GM12875 (cell line): ENCODE measurements around the gene THSD4.

ENCODE experiments used
- H3K4me3 ChIP-seq: one replicate; pipeline ENCODE4 v1.5.1; 2011; ENCODE audit warnings: low read depth, low read length, control low read depth
- CTCF ChIP-seq: IDR thresholded peaks from 2 replicates; pipeline ENCODE4 v1.5.1; 2011; ENCODE audit warnings: low read depth, mild to moderate bottlenecking, control low read depth, inconsistent platforms, low read length, moderate library complexity, borderline replicate concordance; ENCODE audit not compliant: insufficient read depth

The THSD4 gene

GRCh38 chr15:71685420-71685993, 570.2 kb downstream of the THSD4 start:
- no peak overlapping the region for H3K4me3 ChIP-seq
- TF ChIP-seq CTCF = no peak

DNA sequence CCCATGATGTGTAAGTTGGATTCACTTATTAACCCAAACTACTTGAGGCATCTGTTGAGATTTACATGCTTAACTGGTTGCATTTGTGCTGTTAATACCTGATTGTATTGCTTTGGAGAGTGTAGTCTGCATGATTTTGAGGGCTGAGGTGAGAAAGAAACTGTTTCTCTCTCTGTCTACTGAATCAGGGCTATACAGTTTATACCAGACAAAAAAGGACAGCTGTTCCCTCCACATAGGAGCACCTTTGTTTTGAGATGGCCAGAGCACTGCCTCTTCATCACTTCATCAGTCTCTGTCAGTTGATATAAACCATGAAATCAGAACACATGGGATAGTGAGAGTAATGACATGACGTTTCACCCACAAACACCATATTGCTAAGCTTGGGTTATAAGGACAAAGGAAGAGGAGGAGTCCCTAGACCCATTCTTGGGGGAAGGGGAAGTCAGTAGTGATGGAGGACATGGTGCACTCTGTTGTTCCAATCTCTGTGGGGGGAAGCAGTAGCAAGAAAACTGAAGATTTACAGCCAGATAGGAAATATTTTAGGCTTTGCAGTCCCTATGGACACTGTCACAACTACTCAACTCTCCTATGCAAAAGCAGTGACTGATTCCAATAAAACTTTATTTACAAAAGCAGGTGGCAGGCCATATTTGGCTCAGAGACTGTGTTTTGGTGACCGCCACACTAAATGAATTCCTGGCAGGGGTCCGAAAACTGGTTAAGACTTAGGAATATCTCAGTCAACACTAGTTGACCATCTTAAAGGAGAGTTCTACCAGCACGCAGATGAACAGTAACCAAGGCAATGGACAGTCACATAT, 571.2 kb downstream of the THSD4 start:
- no peak for TF ChIP-seq CTCF
- H3K4me3 ChIP-seq = no peak overlapping the region

DNA sequence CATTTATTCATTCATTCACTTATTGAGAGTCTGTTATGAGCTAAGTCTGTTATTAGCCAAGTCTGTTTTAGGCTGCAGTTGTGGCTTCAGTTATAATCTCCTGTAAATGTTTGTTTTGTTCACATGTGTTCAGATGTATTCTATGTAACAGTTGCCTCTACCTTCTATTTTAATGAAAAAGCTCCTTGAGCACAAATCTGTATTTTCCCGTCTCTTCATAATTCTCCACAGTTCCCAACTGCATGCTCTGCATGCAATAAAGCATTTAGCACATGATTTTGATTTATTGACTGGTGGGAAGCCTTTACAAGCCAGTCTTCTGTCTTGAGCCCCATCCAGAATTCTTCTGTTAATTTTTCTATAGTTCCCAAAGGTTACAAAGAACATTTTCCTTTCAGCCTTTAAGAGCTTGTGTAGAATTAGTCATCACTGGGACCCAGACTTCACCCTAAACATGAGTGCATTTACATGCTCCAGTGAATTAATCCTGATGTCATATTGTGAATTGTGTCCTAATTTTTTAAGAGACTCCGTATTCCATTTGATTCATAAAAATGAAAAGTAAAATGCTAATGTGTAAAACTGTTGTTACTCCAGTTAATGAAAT, 572.7 kb downstream of the THSD4 start:
- no peak overlapping the region for H3K4me3 ChIP-seq
- no peak for TF ChIP-seq CTCF

DNA sequence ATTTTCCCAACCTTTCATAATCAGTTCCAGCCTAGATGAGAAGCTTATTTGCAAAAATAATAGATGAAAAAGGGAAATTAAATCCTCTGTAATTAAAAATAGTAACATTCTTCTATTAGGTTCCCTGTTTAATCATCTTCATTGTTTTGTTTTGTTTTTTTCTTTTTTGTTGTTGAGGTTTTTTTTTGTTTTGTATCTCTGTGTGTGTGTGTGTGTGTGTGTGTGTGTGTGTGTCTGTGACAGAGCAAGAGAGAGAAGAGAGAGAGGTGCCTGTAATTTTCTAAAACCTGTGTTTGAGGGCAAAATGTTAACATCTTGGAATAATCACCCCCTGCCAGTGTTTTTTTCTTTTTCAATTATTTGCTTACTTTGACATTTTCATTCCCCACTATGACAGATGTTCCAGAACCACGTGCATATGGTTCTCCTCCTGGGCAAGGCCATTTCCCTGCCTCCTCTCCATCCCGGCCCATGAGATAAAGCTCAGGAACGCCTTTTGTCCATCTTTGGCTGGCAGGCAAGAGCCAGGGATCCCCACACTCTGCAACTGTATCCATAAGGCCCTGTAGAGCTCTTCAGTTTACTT, 573.3 kb downstream of the THSD4 start:
- H3K4me3 ChIP-seq = no peak overlapping the region
- no peak for TF ChIP-seq CTCF

GRCh38 chr15:71691081-71691457, 575.8 kb downstream of the THSD4 start:
- no peak overlapping the region for H3K4me3 ChIP-seq
- no peak for TF ChIP-seq CTCF

- H3K4me3 ChIP-seq = no peak overlapping the region
- no peak for TF ChIP-seq CTCF
These were observed 576.5 kb downstream of the THSD4 start for GRCh38 chr15:71691458-71692417.
